AML-193 (cell line): ENCODE results near the gene CKMT1B.
"Not testable (repeated sequence)": the region's sequence is repeated elsewhere in the genome, so short reads cannot be mapped to it uniquely, and the experiment has no call there.

ENCODE experiments used
- DNase-seq, 2 experiments: peaks; one replicate each; lab custom pipeline; 2025; lab: John Stamatoyannopoulos, UW

The CKMT1B gene

GRCh38 chr15:43638464-43639204 lies 44.8 kb downstream of the CKMT1B start:
- not testable (repeated sequence) for DNase-seq
